Panc1 (cell line): ENCODE measurements around the gene RPUSD4. TPM values are rescaled to one million over a fixed set of nuclear protein-coding genes. Genes with fewer than 3 reads are reported as not detected.

ENCODE experiments used
- ATAC-seq: fragments of 200-7000 bp; cut with Tn5 transposase; 2 replicates; pipeline ENCODE4 v1.9.1; 2020; ENCODE audit warnings: mild to moderate bottlenecking, moderate library complexity
- BruUV-seq: library from RNA; stranded (reverse); fragments of 400-500 nt; replicated peaks from 2 replicates; lab custom pipeline; 2021; lab: Mats Ljungman, UMichigan
- CTCF ChIA-PET: fragments of 300-600 bp; sonication (Branson Sonifier 250); formaldehyde crosslinking; loops from one replicate; lab custom pipeline; 2022; ENCODE audit warnings: antibody characterized with exemption; lab: Charles Lee
- POLR2A ChIA-PET: fragments of 300-600 bp; sonication (Branson Sonifier 250); formaldehyde crosslinking; loops from one replicate; lab custom pipeline; 2022; ENCODE audit warnings: antibody characterized with exemption; lab: Charles Lee
- DNase-seq: peaks from one replicate; pipeline ENCODE4 v3.0.0-alpha.2; 2010; ENCODE audit warnings: low read depth, low spot score
- H3K27ac ChIP-seq: 2 replicates; pipeline ENCODE4 v1.5.1; 2011; ENCODE audit warnings: mild to moderate bottlenecking, low read length, inconsistent platforms
- H3K27me3 ChIP-seq: fragments of 200-500 bp; sonication (Bioruptor generic); 2 replicates; pipeline ENCODE4 v1.6.0; 2014; ENCODE audit warnings: low read length, inconsistent platforms; ENCODE audit not compliant: control insufficient read depth, insufficient read depth
- H3K36me3 ChIP-seq: fragments of 200-500 bp; sonication (Bioruptor generic); 2 replicates; pipeline ENCODE4 v1.5.1; 2014; ENCODE audit warnings: inconsistent platforms, mild to moderate bottlenecking, low read length, moderate library complexity; ENCODE audit not compliant: control insufficient read depth, insufficient read depth
- H3K4me1 ChIP-seq: 2 replicates; pipeline ENCODE4 v1.5.1; 2011; ENCODE audit warnings: inconsistent platforms, mild to moderate bottlenecking, low read length, moderate library complexity; ENCODE audit not compliant: control insufficient read depth, insufficient read depth
- H3K4me3 ChIP-seq, 2 experiments: 2 replicates each; pipeline ENCODE4 v1.5.1; 2011 to 2012; ENCODE audit warnings: low read depth in 2 of 2, low read length in 2 of 2, mild to moderate bottlenecking in 2 of 2, inconsistent platforms in 1 of 2, moderate library complexity in 1 of 2
- H3K9me3 ChIP-seq: fragments of 200-500 bp; sonication (Bioruptor generic); 2 replicates; pipeline ENCODE4 v1.5.1; 2014; ENCODE audit warnings: low read depth, mild to moderate bottlenecking, inconsistent platforms, low read length, moderate library complexity; ENCODE audit not compliant: control insufficient read depth, insufficient read depth
- CTCF ChIP-seq: fragments of 450-650 bp; IDR thresholded peaks from 2 replicates; pipeline ENCODE4 v1.5.1; 2017; ENCODE audit warnings: mild to moderate bottlenecking
- POLR2AphosphoS5 ChIP-seq: IDR thresholded peaks from 2 replicates; pipeline ENCODE4 v1.6.1; 2012; ENCODE audit warnings: mild to moderate bottlenecking, low read depth, low read length, moderate library complexity
- REST ChIP-seq, 2 experiments: IDR thresholded peaks; 2 replicates each; pipeline ENCODE4 v1.6.1; 2011 to 2012; ENCODE audit warnings: low read depth in 2 of 2, control low read depth in 1 of 2, low read length in 1 of 2, mild to moderate bottlenecking in 1 of 2, moderate library complexity in 1 of 2; ENCODE audit not compliant: insufficient read depth in 1 of 2
- SIN3A ChIP-seq: IDR thresholded peaks from 2 replicates; pipeline ENCODE4 v1.6.1; 2012; ENCODE audit warnings: low read depth, mild to moderate bottlenecking, low read length, moderate library complexity, borderline replicate concordance; ENCODE audit not compliant: insufficient read depth
- TCF7L2 ChIP-seq: IDR thresholded peaks from 2 replicates; pipeline ENCODE4 v1.6.1; 2011; ENCODE audit warnings: mild to moderate bottlenecking, low read depth, low read length, inconsistent platforms
- in situ Hi-C: cut with HindIII; loops from 2 replicates; pipeline ENCODE4 v1.10.0; 2016; ENCODE audit warnings: low sequenced_read_pairs, low pct_unique_long_range_greater_than_20kb
- intact Hi-C: fragments of 100-400 bp; cut with micrococcal nuclease; formaldehyde crosslinking; loops from one replicate; pipeline ENCODE4 v1.10.0; 2022; ENCODE audit not compliant: unreplicated experiment
- total RNA-seq: library from RNA; stranded (reverse); gene quantifications from one replicate; pipeline ENCODE4 v1.2.1, GENCODE V29; 2021; ENCODE audit not compliant: unreplicated experiment

Gene RPUSD4
- total RNA-seq, 1 experiment from 2014 or later = 52.3 TPM

GRCh38 chr11:126165311-126165720 lies 46.1 kb downstream of the RPUSD4 start:
- TF ChIP-seq CTCF (no peak), POLR2AphosphoS5 (no peak), TCF7L2 (no peak), REST (IDR thresholded peaks at IDR 0.05; ENCODE audit: insufficient read depth in 1 of 2, low read depth in 2 of 2, low read length in 1 of 2) (no peak), SIN3A (no peak)
- CTCF ChIA-PET = no interaction called here
- intact Hi-C loops (no loop called here), in situ Hi-C loops (no loop called here)
- Histone ChIP-seq H3K4me1 (no peaks in the 10 kb centered on the region), H3K27me3 (no peaks in the 10 kb centered on the region), H3K4me3 (no peak overlapping the region), H3K36me3 (no peaks in the 10 kb centered on the region), H3K9me3 (no peaks in the 10 kb centered on the region), H3K27ac (no peak overlapping the region)
- no TSS peak for BruUV-seq
- ATAC-seq (no peak), DNase-seq (no peak)
- POLR2A ChIA-PET = no interaction called here

- Histone ChIP-seq H3K9me3 (no peaks in the 10 kb centered on the region), H3K27me3 (no peaks in the 10 kb centered on the region), H3K4me1 (no peaks in the 10 kb centered on the region), H3K27ac (no peak overlapping the region), H3K4me3 (no peak overlapping the region), H3K36me3 (no peaks in the 10 kb centered on the region)
- DNase-seq = no peak
- no TSS peak for BruUV-seq
- intact Hi-C loops = no loop called here
- ATAC-seq = no peak
- CTCF ChIA-PET = interaction anchor here (0.5 kb wide), 1 partner anchor 47 kb away, joined by 7 read pairs; no protein-coding TSS in a partner anchor
- in situ Hi-C loops = no loop called here
- POLR2A ChIA-PET = no interaction called here
- TF ChIP-seq SIN3A = no peak
- no peak for TF ChIP-seq TCF7L2
- TF ChIP-seq REST (IDR thresholded peaks at IDR 0.05; ENCODE audit: insufficient read depth in 1 of 2, low read depth in 2 of 2, low read length in 1 of 2) = no peak
- TF ChIP-seq CTCF = no peak
- TF ChIP-seq POLR2AphosphoS5 = no peak
These were observed 46.7 kb downstream of the RPUSD4 start for GRCh38 chr11:126164781-126165180.
